ENCODE data around the gene NGRN.

NGRN gene

GRCh38 chr15:90265271-90266060, at the start of gene NGRN:
TSS of gene NGRN (plus strand) at chr15:90265672. CDS start at chr15:90265713, 41 bp downstream.
- H3K9me3 ChIP-seq, result no peaks in the 10 kb centered on the region
- no peak for TF ChIP-seq CTCF (IDR thresholded peaks at IDR 0.05)
- H3K4me1 ChIP-seq (ENCODE audit: control insufficient read depth in 1 of 2, insufficient read depth in 1 of 2, low read depth in 1 of 2, low read length in 1 of 2), result peaks cover 26 to 28% of the 10 kb centered on the region in 2 experiments
- peaks cover 6% of the 10 kb centered on the region for H3K36me3 ChIP-seq
- H3K27ac ChIP-seq, result peak within 1 kb of the TSS; percentile 90
- H3K27me3 ChIP-seq, result no peaks in the 10 kb centered on the region
- peak within 1 kb of the TSS; percentile 85 to 88 for H3K4me3 ChIP-seq (ENCODE audit: low read depth in 1 of 2, low read length in 1 of 2)

DNA sequence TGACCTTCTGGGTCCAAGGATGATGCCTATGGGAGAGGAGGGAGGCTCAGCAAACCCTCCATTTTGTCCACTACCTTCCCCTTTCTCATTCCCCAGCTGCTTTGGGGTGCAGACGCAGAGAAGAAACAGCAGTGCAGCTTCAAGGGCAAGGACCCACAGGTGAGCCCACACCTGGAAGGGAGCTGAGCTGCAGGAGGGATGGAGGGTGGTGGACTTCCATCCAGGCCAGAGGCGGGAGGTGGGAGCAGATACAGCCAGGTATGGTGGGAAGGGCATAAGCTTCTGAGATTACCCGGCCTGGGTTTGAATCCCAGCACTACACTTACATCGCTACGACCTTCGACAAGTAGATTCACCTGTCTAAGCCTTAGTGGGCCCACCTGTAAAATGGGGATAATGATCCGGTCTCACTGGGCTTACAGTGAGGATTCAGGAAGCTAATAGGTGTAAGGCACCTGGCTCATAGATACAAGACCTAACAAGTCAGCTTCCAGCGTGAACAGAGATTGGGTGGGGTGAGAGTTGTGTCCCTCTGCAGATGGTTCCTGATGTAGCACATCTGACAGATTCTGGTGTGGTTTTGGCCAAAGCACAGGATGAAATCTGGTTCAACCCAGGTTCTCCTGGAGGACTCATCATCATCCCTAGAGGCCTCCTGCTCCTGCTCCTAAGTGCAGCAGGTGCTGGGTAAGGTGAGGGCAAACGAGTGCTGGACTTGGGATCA, 47.6 kb upstream of the NGRN start:
- peaks cover 17 to 21% of the 10 kb centered on the region in 2 experiments for H3K4me1 ChIP-seq (ENCODE audit: control insufficient read depth in 1 of 2, insufficient read depth in 1 of 2, low read depth in 1 of 2, low read length in 1 of 2)
- no peak overlapping the region for H3K4me3 ChIP-seq (ENCODE audit: low read depth in 1 of 2, low read length in 1 of 2)
- peaks cover 70% of the 10 kb centered on the region for H3K36me3 ChIP-seq
- no peaks in the 10 kb centered on the region for H3K9me3 ChIP-seq
- no peak for TF ChIP-seq CTCF (IDR thresholded peaks at IDR 0.05)
- no peaks in the 10 kb centered on the region for H3K27me3 ChIP-seq
- no peak overlapping the region for H3K27ac ChIP-seq

DNA sequence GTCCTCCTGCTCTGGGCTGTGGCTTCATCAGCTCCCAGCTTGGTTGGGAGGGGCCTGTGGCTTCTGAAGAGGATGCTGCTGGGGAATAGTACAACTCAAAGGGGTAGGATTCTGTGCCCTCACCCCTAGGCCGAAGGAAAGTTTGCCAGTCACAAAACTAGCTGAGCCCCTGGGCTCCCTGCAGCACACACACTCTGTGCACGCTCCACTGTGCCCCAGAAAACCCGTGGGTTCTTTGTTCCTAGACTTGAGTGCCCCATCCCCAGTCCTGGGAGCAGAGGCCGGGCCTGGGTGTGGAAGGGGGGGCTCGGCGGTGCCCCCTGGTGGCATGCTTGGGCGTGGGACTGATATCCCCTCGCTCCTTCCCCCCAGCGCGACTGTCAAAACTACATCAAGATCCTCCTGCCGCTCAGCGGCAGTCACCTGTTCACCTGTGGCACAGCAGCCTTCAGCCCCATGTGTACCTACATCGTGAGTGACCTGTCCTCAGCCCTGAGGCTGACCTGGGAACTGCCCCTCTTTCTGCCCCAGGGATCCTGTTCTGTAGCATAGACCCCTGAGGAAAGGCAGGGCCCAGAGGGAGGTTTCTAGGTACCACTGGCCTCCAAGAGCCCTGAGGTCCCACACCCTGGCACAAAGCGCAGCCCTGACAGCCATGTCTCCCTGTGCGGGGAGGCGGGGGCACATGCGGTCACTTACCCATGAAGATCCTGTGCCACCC, 45.9 kb upstream of the NGRN start:
- Histone ChIP-seq H3K27me3 (no peaks in the 10 kb centered on the region), H3K4me1 (ENCODE audit: control insufficient read depth in 1 of 2, insufficient read depth in 1 of 2, low read depth in 1 of 2, low read length in 1 of 2) (peaks cover 3 to 4% of the 10 kb centered on the region in 2 experiments), H3K27ac (no peak overlapping the region), H3K4me3 (ENCODE audit: low read depth in 1 of 2, low read length in 1 of 2) (no peak overlapping the region), H3K9me3 (no peaks in the 10 kb centered on the region), H3K36me3 (peaks cover 81% of the 10 kb centered on the region)
- peak; percentile 55 for TF ChIP-seq CTCF (IDR thresholded peaks at IDR 0.05)

- Histone ChIP-seq H3K36me3 (peaks cover 94% of the 10 kb centered on the region), H3K4me1 (ENCODE audit: control insufficient read depth in 1 of 2, insufficient read depth in 1 of 2, low read depth in 1 of 2, low read length in 1 of 2) (no peaks in the 10 kb centered on the region), H3K27ac (no peak overlapping the region), H3K27me3 (no peaks in the 10 kb centered on the region), H3K4me3 (ENCODE audit: low read depth in 1 of 2, low read length in 1 of 2) (no peak overlapping the region), H3K9me3 (no peaks in the 10 kb centered on the region)
- TF ChIP-seq CTCF (IDR thresholded peaks at IDR 0.05), result no peak
Measured at GRCh38 chr15:90221246-90221900, 44.1 kb upstream of the NGRN start.

GRCh38 chr15:90222547-90222946, 42.9 kb upstream of the NGRN start:
- no peaks in the 10 kb centered on the region for H3K9me3 ChIP-seq
- H3K27me3 ChIP-seq, result no peaks in the 10 kb centered on the region
- no peak for TF ChIP-seq CTCF (IDR thresholded peaks at IDR 0.05)
- H3K4me1 ChIP-seq (ENCODE audit: control insufficient read depth in 1 of 2, insufficient read depth in 1 of 2, low read depth in 1 of 2, low read length in 1 of 2), result no peaks in the 10 kb centered on the region
- H3K27ac ChIP-seq, result no peak overlapping the region
- no peak overlapping the region for H3K4me3 ChIP-seq (ENCODE audit: low read depth in 1 of 2, low read length in 1 of 2)
- peaks cover 99% of the 10 kb centered on the region for H3K36me3 ChIP-seq

All from neutrophil (primary cell).